H9 (cell line): ENCODE results near the gene KIAA1328. TPM values are rescaled to one million over a fixed set of nuclear protein-coding genes. Genes with fewer than 3 reads are reported as not detected.

ENCODE experiments used
- DNase-seq: peaks from one replicate; pipeline ENCODE4 v3.0.0-alpha.2; 2017
- H2AFZ ChIP-seq: one replicate; pipeline ENCODE4 v1.6.1; 2013; ENCODE audit warnings: mild to moderate bottlenecking, low read length, control low read depth, moderate library complexity
- H2AK5ac ChIP-seq: 2 replicates; pipeline ENCODE4 v1.6.1; 2013; ENCODE audit warnings: low read length, control low read depth, mixed read lengths; ENCODE audit not compliant: insufficient read length
- H2BK120ac ChIP-seq: one replicate; pipeline ENCODE4 v1.6.1; 2013; ENCODE audit warnings: low read depth, mild to moderate bottlenecking, low read length, control low read depth, inconsistent platforms; ENCODE audit not compliant: poor library complexity, severe bottlenecking
- H2BK12ac ChIP-seq: 2 replicates; pipeline ENCODE4 v1.6.1; 2013; ENCODE audit warnings: low read length, control low read depth, mixed read lengths, low read depth; ENCODE audit not compliant: insufficient read length
- H2BK15ac ChIP-seq: 2 replicates; pipeline ENCODE4 v1.6.1; 2013; ENCODE audit warnings: low read depth, low read length, control low read depth
- H2BK20ac ChIP-seq: one replicate; pipeline ENCODE4 v1.6.1; 2013; ENCODE audit warnings: low read depth, mild to moderate bottlenecking, low read length, control low read depth, inconsistent platforms; ENCODE audit not compliant: poor library complexity, severe bottlenecking
- H2BK5ac ChIP-seq: 2 replicates; pipeline ENCODE4 v1.6.1; 2013; ENCODE audit warnings: low read length, control low read depth, mixed read lengths; ENCODE audit not compliant: insufficient read length
- H3K14ac ChIP-seq: 2 replicates; pipeline ENCODE4 v1.6.1; 2013; ENCODE audit warnings: low read length, control low read depth; ENCODE audit not compliant: insufficient read depth
- H3K18ac ChIP-seq: 2 replicates; pipeline ENCODE4 v1.6.1; 2013; ENCODE audit warnings: low read depth, mild to moderate bottlenecking, mixed read lengths, low read length, control low read depth; ENCODE audit not compliant: insufficient read length
- H3K23ac ChIP-seq: 2 replicates; pipeline ENCODE4 v1.6.1; 2013; ENCODE audit warnings: low read length, control low read depth, mixed read lengths, low read depth; ENCODE audit not compliant: insufficient read length
- H3K23me2 ChIP-seq: 2 replicates; pipeline ENCODE4 v1.6.1; 2013; ENCODE audit warnings: low read depth, mild to moderate bottlenecking, mixed read lengths, low read length, control low read depth; ENCODE audit not compliant: insufficient read length, poor library complexity, severe bottlenecking
- H3K27ac ChIP-seq: 2 replicates; pipeline ENCODE4 v1.5.1; 2013; ENCODE audit warnings: low read length, control low read depth, mixed read lengths, low read depth; ENCODE audit not compliant: insufficient read length
- H3K27me3 ChIP-seq: 2 replicates; pipeline ENCODE4 v1.6.1; 2013; ENCODE audit warnings: low read length, control low read depth, inconsistent platforms; ENCODE audit not compliant: insufficient read depth
- H3K4ac ChIP-seq: 2 replicates; pipeline ENCODE4 v1.6.1; 2013; ENCODE audit warnings: low read depth, mild to moderate bottlenecking, control low read depth, inconsistent platforms, low read length, moderate library complexity
- H3K4me1 ChIP-seq: 2 replicates; pipeline ENCODE4 v1.6.1; 2013; ENCODE audit warnings: low read length, control low read depth, inconsistent platforms; ENCODE audit not compliant: insufficient read depth
- H3K4me2 ChIP-seq: 2 replicates; pipeline ENCODE4 v1.6.1; 2013; ENCODE audit warnings: low read length, control low read depth, mixed read lengths; ENCODE audit not compliant: insufficient read length, insufficient read depth
- H3K56ac ChIP-seq: 2 replicates; pipeline ENCODE4 v1.6.1; 2013; ENCODE audit warnings: low read depth, mild to moderate bottlenecking, mixed read lengths, low read length, control low read depth; ENCODE audit not compliant: insufficient read length
- H3K79me1 ChIP-seq: 2 replicates; pipeline ENCODE4 v1.6.1; 2013; ENCODE audit warnings: low read depth, mild to moderate bottlenecking, moderate library complexity, low read length, control low read depth, inconsistent platforms; ENCODE audit not compliant: insufficient read depth, poor library complexity, severe bottlenecking
- H3K79me2 ChIP-seq: 2 replicates; pipeline ENCODE4 v1.6.1; 2013; ENCODE audit warnings: low read length, control low read depth, inconsistent platforms; ENCODE audit not compliant: insufficient read depth
- H3K9ac ChIP-seq: 2 replicates; pipeline ENCODE4 v1.6.1; 2013; ENCODE audit warnings: low read length, control low read depth, mixed read lengths; ENCODE audit not compliant: insufficient read length; ENCODE audit errors: extremely low read depth
- H3K9me3 ChIP-seq: one replicate; pipeline ENCODE4 v1.6.1; 2013; ENCODE audit warnings: low read depth, low read length, inconsistent platforms; ENCODE audit not compliant: control insufficient read depth
- H3T11ph ChIP-seq: one replicate; pipeline ENCODE4 v1.6.1; 2013; ENCODE audit warnings: mild to moderate bottlenecking, low read length, control low read depth, inconsistent platforms
- H4K20me1 ChIP-seq: one replicate; pipeline ENCODE4 v1.6.1; 2013; ENCODE audit not compliant: control insufficient read depth, insufficient read length, insufficient read depth
- H4K5ac ChIP-seq: 2 replicates; pipeline ENCODE4 v1.6.1; 2013; ENCODE audit warnings: low read depth, mild to moderate bottlenecking, mixed read lengths, low read length, control low read depth; ENCODE audit not compliant: insufficient read length
- H4K8ac ChIP-seq: replicated peaks from 2 replicates; pipeline ENCODE4 v1.6.1; 2013; ENCODE audit warnings: low read length, control low read depth, mixed read lengths, low read depth; ENCODE audit not compliant: insufficient read length
- H4K91ac ChIP-seq: 2 replicates; pipeline ENCODE4 v1.6.1; 2013; ENCODE audit warnings: low read depth, mild to moderate bottlenecking, moderate library complexity, mixed read lengths, low read length, control low read depth; ENCODE audit not compliant: insufficient read length
- H3K27ac Mint-ChIP-seq, 3 experiments: 2 replicates in 2 of 3; 3 replicates in 1 of 3; pipeline ENCODE4 v1.8.0; 2020 to 2021; ENCODE audit warnings: mixed read lengths in 3 of 3, mild to moderate bottlenecking in 1 of 3, moderate library complexity in 1 of 3
- H3K27me3 Mint-ChIP-seq: 2 replicates; pipeline ENCODE4 v1.8.0; 2021; ENCODE audit warnings: low read depth, mild to moderate bottlenecking, moderate library complexity, mixed read lengths
- H3K36me3 Mint-ChIP-seq, 3 experiments: 2 replicates in 2 of 3; 3 replicates in 1 of 3; pipeline ENCODE4 v1.8.0; 2020 to 2021; ENCODE audit warnings: low read depth in 3 of 3, mixed read lengths in 3 of 3; ENCODE audit not compliant: insufficient read depth in 1 of 3
- H3K4me1 Mint-ChIP-seq, 2 experiments: 2 replicates each; pipeline ENCODE4 v1.8.0; 2020; ENCODE audit warnings: mixed read lengths in 2 of 2
- H3K4me3 Mint-ChIP-seq, 2 experiments: 2 replicates in 1 of 2; 3 replicates in 1 of 2; pipeline ENCODE4 v1.8.0; 2020 to 2021; ENCODE audit warnings: mild to moderate bottlenecking in 2 of 2, mixed read lengths in 2 of 2, moderate library complexity in 1 of 2
- H3K9me3 Mint-ChIP-seq, 2 experiments: 2 replicates in 1 of 2; 3 replicates in 1 of 2; pipeline ENCODE4 v1.8.0; 2020; ENCODE audit warnings: mild to moderate bottlenecking in 2 of 2, mixed read lengths in 2 of 2, moderate library complexity in 1 of 2
- WGBS: extraction: QIAGEN DNeasy Blood & Tissue Kit; methylation state at CpG from one replicate; pipeline ENCODE4 v1.1.7; 2013; ENCODE audit warnings: missing lambda C conversion rate, low lambda C conversion rate, mixed read lengths; ENCODE audit not compliant: insufficient read length; ENCODE audit errors: extremely low coverage; 5-methylcytosine and 5-hydroxymethylcytosine counted together
- total RNA-seq: library from RNA; stranded (reverse); gene quantifications from 2 replicates; pipeline ENCODE4 v1.2.1, GENCODE V29; 2021
- TF ChIP-seq, protein P1 (sequence below): fragments of 200-600 bp; sonication (generic); conservative IDR thresholded peaks from 3 replicates; pipeline ENCODE4 v1.8.0; 2021; ENCODE audit warnings: antibody characterized with exemption, mild to moderate bottlenecking

KIAA1328 gene
- total RNA-seq, 1 experiment from 2014 or later, result 4.9 TPM

DNA sequence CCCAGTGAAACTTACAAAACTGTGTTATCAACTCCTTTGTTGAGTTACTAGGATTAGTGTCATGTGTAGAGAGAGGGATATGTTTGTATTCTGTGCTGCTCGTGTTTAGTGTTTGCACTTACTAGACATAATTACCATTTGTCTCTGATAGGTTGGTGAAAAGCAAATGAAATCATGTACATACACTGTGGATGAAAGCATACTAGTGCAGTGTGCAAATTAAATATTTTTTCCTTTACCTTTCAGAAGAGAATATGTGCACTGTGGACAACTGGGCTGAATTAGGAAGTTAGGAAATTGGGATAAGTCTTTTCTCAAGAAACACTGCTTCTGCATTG is 1.2 kb downstream of the KIAA1328 start:
- Histone ChIP-seq H2BK12ac (no peak overlapping the region), H2AK5ac (no peak overlapping the region), H3K4me2 (peak overlapping the region; percentile 68), H4K8ac (no peak overlapping the region), H3K27me3 (no peaks in the 10 kb centered on the region), H2BK120ac (no peak overlapping the region), H2AFZ (no peak overlapping the region), H4K5ac (no peak overlapping the region), H3K4me1 (no peaks in the 10 kb centered on the region), H3K79me1 (peaks cover 3% of the 10 kb centered on the region), H3K56ac (no peak overlapping the region), H3K23me2 (no peaks in the 10 kb centered on the region), H4K20me1 (no peaks in the 10 kb centered on the region), H3K14ac (no peak overlapping the region), H3K18ac (no peak overlapping the region), H3K9me3 (no peaks in the 10 kb centered on the region), H2BK20ac (no peak overlapping the region), H2BK5ac (no peak overlapping the region), H3T11ph (no peak overlapping the region), H3K27ac (no peak overlapping the region), H3K4ac (no peak overlapping the region), H2BK15ac (no peak overlapping the region), H3K23ac (no peak overlapping the region), H3K9ac (no peak overlapping the region), H4K91ac (no peak overlapping the region), H3K79me2 (no peaks in the 10 kb centered on the region)
- Mint-ChIP-seq H3K36me3 (peaks cover 3 to 21% (median 6%) of the 10 kb centered on the region in 3 experiments), H3K27me3 (no peaks in the 10 kb centered on the region), H3K27ac (no peak overlapping the region), H3K4me3 (peak overlapping the region; percentile 98 to 99), H3K9me3 (no peaks in the 10 kb centered on the region), H3K4me1 (peaks cover 18 to 20% of the 10 kb centered on the region in 2 experiments)
- TF ChIP-seq, protein P1, sequence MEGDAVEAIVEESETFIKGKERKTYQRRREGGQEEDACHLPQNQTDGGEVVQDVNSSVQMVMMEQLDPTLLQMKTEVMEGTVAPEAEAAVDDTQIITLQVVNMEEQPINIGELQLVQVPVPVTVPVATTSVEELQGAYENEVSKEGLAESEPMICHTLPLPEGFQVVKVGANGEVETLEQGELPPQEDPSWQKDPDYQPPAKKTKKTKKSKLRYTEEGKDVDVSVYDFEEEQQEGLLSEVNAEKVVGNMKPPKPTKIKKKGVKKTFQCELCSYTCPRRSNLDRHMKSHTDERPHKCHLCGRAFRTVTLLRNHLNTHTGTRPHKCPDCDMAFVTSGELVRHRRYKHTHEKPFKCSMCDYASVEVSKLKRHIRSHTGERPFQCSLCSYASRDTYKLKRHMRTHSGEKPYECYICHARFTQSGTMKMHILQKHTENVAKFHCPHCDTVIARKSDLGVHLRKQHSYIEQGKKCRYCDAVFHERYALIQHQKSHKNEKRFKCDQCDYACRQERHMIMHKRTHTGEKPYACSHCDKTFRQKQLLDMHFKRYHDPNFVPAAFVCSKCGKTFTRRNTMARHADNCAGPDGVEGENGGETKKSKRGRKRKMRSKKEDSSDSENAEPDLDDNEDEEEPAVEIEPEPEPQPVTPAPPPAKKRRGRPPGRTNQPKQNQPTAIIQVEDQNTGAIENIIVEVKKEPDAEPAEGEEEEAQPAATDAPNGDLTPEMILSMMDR, result no peak
- DNase-seq, result no peak
- no CpG with 5 or more reads among the region's 1 CpG for WGBS
